GM19351 (cell line): Measurements from ENCODE around the gene RARS1.

Experiments
- ATAC-seq: cut with Tn5 transposase; IDR thresholded peaks from one replicate; pipeline ENCODE4 v1.9.1; 2021; ENCODE audit warnings: mild to moderate bottlenecking, moderate library complexity; ENCODE audit not compliant: unreplicated experiment

The RARS1 gene

DNA sequence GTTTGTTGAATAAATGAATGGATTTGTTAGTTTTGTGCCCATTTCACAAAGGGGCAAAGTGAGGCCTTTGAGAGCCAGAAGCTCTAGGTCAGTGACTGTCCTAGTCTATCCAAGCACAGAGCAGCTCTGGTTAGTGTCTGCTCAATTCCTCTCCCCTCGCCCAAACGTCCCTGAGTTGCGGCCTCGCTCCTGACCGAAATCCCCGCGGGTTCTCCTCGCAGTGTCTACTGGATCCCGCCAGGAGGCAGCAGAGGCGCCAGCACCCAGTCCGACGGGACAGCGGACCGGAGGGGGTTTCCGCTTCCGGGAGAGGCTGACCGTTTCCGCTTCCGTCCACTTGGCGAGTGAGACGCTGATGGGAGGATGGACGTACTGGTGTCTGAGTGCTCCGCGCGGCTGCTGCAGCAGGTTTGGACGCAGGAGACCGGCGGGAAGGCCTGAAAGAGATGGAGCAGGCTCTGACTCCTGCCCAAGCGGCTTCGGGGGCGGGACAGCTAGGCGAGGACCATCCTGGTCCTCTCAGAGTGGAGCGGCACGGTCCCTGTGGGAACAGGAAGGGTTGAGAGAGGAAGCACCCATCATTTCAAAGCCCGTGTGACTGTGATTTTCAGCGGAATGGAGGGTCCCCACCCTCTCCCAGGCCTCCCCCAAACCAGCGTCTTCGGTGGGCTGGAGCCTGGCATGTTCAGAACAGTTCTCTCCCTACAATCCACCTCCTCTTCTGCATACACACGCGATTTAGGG, at the start of gene RARS1:
RARS1 (plus strand) TSS at position 336 of the 744 bp plus-strand sequence; CDS start at position 364, 28 bp downstream.
- ATAC-seq, result peak; percentile 81

DNA sequence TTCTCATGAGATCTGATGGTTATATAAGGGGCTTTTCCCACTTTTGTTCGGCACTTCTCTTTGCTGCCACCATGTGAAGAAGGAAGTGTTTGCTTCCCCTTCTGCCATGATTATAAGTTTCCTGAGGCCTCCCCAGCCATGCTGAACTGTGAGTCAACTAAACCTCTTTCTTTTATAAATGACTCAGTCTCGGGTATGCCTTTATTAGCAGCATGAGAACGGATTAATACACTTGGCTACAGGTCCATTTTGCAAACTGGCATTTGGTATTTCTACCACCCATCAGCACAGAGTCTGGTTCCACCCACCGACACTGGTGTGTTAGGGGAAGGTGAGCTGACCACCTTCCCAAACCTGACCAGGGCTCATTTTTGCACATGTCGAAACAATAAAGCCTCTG, 47.9 kb upstream of the RARS1 start:
- ATAC-seq, result no peak

DNA sequence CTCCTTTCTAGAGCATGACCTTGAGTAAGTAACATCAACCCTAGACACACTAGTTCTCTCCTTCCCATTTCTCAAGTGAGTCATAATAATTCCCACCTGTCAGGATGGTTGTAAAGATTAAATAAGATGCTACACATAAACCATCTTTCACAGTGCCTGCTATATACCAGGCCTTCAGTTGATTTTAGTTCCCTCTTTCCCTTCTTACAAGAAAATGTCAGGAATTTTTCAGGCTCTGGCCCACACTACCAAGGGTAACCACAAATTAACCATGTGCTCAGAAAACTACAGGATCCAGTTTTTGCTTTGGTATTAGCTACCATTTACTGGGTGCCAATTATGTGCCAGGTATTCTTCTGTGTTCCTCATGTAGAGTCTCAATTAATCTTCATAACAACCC, 42.7 kb upstream of the RARS1 start:
- ATAC-seq, result no peak

DNA sequence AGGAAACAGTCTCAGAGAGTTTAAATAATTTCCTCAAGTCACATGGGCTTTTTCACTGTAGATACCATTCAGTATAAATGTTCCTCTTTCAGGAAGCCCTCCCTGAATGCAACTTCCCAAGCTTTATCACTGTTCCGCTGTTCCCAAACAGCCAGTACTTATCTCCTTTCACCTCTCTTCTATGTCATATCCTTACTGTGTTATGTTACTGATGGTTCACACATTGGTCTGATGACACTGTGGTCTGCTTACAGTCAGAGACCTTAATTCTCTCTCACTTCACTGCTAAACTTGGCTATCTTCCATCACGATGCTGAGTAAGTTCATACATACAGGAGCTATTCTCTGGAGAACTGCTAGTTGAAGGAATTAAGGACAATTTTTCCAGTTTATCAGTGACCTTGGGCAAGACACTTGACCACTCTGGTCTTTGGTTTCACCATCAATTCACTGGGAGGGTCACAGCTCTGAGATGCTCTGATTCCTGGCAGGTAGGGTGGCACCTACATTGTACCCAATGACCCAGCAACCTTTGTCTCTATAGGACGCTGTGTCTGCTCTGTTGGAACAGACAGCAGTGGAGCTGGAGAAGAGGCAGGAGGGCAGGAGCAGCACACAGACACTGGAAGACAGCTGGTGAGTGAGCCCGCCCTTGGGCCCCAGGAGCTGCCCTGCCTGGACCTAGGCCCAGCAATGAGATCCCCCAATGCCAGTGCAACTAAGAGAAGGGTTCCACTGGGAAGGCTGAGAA, 42.1 kb upstream of the RARS1 start:
- ATAC-seq, result no peak

DNA sequence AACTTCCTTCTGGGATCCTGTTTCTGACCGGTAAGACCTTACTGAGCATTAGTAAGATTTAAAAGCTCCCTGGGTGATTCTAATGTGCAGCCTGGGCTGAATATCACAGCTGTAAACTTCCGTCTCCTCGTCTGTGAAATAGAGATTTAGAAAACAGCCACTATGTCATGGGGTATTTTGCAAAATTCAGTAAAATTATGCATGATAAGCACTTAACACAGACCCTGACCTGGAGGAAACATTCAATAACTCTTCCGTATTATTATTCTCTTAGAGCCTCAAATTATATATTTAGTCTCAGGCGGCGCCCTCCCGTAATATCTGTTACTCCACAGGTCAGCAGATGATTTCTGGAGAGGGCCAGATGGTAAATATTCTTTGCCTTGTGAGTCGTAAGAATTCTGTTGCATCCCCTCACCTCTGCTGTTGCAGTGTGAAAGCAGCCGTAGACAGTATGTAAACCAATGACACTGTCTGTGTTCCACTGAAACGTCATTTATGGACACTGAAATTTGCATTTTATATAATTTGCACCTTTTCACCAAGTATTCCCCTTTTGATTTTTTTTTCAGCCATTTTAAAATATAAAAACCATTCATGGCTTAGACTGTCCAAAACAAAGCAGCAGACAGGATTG, 39.2 kb upstream of the RARS1 start:
- no peak for ATAC-seq

DNA sequence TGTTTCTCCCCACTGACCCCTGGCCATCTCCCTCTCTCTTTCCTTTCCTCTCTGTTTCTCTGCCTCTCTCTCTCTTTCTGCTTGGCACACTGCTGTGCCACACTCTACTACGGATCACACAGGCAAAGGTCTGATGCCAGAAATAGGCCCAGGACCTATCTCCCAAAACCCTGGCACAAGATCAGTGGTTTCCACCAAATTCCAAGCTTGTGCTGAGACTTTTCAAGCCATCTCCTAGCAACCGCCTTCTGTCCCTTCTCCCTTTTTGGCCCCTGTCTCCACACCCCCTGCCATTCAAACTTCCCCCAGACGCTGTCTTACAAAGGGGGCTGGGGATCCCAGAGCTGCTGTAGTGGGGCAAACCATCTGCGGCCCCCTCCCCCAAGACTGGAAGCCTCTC, 38.5 kb upstream of the RARS1 start:
- ATAC-seq, result no peak

DNA sequence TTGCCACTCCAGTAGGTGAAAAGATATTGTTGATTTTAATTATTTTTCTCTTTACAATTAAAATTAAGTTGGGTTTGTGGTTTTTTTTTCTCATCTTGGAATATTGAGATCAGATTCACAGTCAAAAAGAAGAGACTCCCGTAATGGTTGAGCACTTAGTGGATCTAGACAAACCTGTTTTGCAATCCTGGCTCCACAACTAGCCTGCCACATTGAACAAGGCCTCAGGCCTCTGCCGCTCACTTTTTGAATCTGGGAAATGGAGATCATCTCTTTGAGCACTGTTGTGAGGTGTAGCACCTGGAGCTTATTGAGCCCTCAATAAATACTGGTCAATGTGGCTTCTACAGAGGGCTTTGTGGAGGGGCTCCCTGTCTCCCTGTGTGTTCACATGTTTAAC, 37.1 kb upstream of the RARS1 start:
- ATAC-seq, result no peak

DNA sequence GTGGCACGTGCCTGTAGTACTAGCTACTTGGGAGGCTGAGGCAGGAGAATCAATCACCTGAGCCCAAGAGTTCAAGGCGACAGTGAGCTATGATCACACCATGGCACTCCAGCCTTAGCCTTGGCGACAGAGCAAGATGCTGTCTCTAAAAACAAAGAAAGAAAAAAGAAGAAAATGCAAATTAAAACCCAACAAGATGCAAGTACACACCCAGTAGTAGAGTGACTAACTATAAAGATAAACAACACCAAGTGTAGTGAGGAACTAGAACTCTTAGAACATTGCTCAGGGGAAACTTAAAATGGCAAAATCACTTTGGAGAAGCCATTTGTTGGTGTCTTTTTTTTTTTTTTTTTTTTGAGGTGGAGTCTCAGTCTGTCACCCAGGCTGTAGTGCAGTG, 34.7 kb upstream of the RARS1 start:
- ATAC-seq, result no peak

DNA sequence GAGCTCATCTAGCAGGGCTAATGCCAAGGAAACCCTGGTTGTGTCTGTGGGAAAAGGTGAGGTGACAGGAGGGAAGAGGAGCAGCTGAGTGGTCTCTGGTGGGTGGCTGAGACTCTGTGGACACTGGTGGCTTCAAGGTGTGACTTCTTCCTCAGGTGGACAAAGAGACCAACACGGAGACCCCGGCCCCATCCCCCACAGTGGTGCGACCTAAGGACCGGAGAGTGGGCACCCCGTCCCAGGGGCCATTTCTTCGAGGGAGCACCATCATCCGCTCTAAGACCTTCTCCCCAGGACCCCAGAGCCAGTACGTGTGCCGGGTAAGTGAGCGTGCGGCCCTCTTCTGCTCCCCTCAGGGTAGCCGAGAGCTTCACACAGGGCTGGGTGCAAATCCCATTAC, 31.1 kb upstream of the RARS1 start:
- no peak for ATAC-seq

DNA sequence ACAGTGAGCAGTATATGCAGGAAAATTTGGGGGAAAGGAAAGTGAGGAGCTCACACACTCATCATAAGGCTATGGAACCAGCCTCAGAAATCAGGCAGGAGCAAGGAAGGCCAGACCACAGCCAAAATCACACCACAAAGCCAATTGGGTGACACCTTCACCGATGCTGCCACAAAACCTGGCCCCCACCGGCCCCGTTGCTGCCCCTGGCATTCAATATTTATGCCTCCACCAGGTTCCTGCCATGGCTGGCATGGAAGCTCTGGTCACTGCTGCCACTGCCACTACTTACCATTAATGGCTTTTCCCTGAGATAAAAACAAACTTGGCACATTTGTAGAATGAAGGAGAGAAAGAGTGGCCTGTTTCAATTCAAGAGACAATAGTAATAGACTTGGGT, 28.7 kb upstream of the RARS1 start:
- no peak for ATAC-seq

DNA sequence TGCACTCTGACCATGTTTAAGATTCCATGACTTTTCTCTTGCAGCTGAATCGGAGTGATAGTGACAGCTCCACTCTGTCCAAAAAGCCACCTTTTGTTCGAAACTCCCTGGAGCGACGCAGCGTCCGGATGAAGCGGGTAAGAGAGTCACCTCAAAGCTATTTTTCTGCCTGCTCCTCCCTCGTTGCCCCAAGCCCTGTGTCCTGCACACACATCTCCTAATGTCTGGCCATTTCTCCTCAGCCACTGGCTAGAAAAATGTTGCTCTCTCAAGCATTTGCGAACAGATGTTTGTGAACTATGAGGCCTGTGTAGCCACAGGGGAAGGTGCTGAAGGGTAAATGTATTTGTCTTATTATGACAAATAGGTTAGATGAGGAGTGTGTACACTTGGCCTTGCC, 25.7 kb upstream of the RARS1 start:
- ATAC-seq, result no peak

DNA sequence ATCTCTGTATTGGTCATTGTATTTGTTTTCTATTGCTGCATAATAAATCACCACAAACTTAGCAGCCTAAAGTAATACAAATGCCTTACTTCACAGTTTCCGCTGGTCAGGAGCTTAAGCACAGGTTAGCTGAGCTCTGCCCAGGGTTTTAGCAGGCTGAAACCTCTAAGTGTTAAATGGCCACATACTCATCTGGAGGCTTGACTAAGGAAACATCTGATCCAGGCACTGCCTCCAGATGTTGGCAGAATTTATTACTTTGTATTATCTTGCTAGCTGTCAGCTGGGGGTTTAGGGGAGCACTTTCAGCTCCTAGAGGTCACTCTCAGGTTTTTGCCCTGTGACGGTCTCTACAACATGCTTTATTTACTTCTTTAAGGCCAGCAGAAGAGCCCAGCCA, 23.2 kb upstream of the RARS1 start:
- no peak for ATAC-seq

DNA sequence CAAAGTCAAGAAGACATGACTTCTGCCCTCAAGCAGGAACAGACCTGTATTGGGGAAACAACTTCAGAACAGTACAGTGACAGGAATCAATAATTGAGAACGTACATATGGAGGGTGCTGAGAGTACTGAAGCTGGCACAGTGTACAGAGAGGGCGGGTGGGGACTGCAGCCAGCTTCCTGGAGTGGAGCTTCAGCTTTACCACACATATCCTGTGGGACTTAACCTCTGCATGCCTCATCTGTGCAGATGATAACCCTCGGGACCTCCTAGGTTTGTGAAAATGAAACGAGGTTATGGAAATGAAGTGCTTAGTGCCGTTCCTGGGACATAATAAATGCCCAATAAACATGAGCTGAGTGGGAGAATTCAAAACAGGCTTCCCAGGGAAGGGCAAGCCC, 22.1 kb upstream of the RARS1 start:
- ATAC-seq, result no peak

DNA sequence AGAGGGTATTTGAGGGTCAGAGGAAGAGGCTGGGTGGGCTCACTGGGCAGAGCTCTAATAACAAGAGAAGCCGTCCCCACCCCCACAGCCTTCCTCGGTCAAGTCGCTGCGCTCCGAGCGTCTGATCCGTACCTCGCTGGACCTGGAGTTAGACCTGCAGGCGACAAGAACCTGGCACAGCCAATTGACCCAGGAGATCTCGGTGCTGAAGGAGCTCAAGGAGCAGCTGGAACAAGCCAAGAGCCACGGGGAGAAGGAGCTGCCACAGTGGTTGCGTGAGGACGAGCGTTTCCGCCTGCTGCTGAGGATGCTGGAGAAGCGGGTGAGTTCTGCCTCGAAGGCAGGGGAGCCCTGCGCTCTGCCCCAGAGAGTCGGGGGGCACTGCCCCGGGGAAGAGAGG, 21.6 kb upstream of the RARS1 start:
- no peak for ATAC-seq

DNA sequence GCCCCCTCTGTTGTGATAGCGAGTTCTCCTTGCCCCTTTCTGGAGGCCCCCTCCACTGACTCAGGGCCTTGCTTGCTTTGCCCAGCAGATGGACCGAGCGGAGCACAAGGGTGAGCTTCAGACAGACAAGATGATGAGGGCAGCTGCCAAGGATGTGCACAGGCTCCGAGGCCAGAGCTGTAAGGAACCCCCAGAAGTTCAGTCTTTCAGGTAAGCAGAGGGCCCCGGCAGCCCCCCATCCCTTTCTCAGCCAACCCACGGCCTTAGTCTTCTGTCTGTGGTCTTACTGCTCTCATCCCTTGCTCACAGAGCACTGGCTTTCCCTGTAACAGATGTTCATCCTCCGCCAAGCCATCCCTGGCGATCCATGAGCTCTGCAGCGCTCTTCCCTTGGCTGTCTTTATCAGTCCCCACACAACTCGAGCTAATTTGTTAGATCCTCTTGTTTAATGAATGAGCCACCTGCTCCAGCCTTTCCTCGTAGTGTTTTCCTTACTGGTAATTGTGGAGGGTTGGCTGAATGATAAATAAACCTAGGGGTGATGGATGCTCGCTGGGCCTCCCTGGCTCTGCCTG, 18.4 kb upstream of the RARS1 start:
- no peak for ATAC-seq

DNA sequence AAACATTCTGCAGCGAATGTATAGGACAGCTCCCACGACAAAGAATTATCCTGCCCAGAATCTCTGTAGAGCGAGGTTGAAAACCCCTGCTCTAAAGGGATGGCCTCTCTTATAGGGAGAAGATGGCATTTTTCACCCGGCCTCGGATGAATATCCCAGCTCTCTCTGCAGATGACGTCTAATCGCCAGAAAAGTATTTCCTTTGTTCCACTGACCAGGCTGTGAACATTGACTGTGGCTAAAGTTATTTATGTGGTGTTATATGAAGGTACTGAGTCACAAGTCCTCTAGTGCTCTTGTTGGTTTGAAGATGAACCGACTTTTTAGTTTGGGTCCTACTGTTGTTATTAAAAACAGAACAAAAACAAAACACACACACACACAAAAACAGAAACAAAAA, 17.4 kb upstream of the RARS1 start:
- ATAC-seq, result no peak

DNA sequence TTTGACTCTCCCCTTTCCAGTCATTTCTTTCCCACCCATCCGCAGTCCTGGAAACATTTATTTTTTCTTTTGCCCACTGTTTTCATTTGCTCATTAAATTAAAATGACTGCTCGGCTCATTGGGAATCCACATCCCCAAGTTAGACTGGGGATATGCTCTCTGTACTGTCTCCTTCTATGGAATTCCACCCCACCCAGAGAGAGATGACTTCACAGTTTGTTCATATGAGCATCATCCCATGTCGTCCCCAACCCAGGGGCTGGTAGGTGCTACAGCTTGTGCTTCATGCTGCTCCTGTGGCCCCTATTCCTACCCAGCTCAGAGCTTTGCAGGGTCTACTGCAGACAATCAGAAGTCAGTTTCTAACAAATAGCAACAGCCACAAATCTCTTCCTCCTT, 16.5 kb upstream of the RARS1 start:
- ATAC-seq, result no peak

DNA sequence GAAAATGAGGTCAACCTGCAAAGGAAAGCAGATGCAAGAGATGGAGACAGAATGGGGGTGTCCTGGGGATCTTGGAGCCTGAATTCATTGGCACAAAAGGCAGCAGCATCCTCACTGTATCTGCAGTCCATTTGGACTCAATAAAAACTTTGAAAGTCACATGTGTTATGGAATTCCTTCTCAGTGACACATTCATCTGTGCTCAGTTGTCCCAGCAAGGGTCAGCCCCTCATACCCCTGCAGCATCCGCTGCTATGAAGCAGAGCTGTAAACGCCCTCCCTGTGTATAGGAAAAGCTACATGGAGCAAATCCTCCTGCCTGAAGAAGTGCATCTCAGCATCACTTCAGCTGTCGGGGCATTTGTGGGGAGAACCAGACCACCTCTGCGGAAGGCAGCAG, 14.5 kb upstream of the RARS1 start:
- ATAC-seq, result no peak

DNA sequence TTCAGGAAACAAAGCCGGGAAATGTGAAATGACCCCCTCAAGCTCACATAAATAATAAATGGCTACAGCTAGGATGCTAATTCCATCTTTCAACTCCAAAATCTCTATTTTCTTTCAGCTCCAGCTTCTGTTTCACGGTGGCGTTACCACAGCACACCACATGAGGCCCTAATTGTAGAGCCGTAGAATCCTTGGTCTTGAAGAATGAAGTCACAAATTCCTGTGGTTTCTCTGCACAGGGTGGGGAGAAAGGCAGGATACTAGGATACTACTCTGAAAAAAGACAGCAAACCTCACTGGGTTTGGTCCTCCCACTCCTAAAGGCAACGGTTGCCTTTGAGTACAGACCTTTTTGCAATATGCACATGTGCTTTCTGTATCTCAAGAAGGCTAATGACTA, 13.9 kb upstream of the RARS1 start:
- no peak for ATAC-seq

DNA sequence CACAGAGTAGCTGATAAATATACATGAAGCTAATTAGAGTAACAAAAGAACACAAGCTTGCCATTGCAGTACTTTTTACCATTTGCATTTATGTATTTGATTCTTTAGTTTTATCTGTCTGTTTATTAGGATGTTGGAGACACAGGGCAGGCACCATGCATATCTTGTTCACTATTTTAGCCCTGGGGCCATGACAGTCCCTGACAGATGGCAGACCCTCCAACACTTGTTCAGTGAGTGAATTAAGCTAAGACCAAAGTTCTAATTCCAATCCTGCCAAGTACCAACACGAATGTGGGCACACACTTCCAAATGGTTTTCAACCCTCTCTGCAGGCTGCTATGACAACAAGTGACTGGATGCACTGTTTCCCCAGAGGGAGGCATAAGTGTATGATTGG, 12.0 kb upstream of the RARS1 start:
- ATAC-seq, result no peak

DNA sequence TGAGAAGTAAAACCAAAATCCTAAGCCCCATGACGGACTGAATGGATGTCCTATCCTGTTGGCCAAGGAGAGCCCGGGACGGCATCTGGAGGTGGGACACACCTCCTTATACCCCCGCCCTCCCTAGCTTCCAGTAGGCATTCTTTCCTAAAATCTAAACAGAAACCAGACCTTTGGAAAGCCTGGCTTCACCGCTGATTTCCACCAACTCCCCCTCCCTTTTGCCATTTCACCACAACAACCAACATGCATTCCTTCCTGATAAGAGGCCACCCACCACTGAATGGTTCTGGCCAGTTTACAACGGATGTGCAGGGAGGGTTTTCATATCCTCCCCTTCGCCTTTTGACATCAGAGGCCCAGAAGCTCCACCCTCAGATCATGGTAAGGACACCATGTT, 9.2 kb upstream of the RARS1 start:
- no peak for ATAC-seq

DNA sequence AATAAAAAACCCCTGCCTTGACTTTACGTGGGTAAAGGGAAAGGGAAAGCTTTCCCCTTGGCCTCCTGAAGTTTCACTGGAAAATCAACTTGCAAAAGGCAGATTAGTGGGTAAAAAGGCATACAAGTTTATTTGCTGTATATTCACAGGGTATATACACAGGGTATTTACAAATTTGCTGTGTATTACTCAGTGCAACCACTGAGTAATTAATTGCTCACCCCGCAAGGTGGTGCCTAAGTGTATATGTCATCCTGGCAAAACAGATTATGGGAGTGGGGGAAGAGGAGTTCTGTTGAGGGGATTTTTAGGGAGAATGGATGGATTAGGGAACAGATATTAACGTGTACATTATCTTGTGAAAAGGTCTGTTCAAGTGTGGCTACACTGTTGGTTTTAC, 7.1 kb upstream of the RARS1 start:
- no peak for ATAC-seq
